ENCODE results near the gene TUBA4A. TPM values are rescaled to one million over a fixed set of nuclear protein-coding genes. Genes with fewer than 3 reads are reported as not detected.

Gene TUBA4A
- total and polyA plus RNA-seq, 9 of the 15 experiments (the other 6 are each of a cell fraction or from before 2014, with no cell fraction given): 25.1 to 174 (median 42.4) TPM

GRCh38 chr2:219279916-219280516, 26.3 kb upstream of the TUBA4A start (continued):
- TF ChIP-seq DIDO1 (tag; IDR thresholded peaks at IDR 0.05; ENCODE audit: low read depth): no peak
- TF ChIP-seq, protein P1, sequence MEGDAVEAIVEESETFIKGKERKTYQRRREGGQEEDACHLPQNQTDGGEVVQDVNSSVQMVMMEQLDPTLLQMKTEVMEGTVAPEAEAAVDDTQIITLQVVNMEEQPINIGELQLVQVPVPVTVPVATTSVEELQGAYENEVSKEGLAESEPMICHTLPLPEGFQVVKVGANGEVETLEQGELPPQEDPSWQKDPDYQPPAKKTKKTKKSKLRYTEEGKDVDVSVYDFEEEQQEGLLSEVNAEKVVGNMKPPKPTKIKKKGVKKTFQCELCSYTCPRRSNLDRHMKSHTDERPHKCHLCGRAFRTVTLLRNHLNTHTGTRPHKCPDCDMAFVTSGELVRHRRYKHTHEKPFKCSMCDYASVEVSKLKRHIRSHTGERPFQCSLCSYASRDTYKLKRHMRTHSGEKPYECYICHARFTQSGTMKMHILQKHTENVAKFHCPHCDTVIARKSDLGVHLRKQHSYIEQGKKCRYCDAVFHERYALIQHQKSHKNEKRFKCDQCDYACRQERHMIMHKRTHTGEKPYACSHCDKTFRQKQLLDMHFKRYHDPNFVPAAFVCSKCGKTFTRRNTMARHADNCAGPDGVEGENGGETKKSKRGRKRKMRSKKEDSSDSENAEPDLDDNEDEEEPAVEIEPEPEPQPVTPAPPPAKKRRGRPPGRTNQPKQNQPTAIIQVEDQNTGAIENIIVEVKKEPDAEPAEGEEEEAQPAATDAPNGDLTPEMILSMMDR (IDR thresholded peaks at IDR 0.05 in 2 of 3, conservative IDR thresholded peaks at IDR 0.05 in 1 of 3; ENCODE audit: insufficient read depth in 2 of 3, low read depth in 1 of 3, low read length in 3 of 3): 0 out of 6 replicates have a peak, but pooled peaks of 1 of the 3 experiments have one; percentile 9
- no peak for TF ChIP-seq ZNF707 (CRISPR knock-in tag; conservative IDR thresholded peaks at IDR 0.05)
- no peak for TF ChIP-seq PML (IDR thresholded peaks at IDR 0.05; ENCODE audit: low read length)
- no peak for TF ChIP-seq THAP12 (CRISPR knock-in tag; IDR thresholded peaks at IDR 0.05)
- no peak for TF ChIP-seq POU5F1 (IDR thresholded peaks at IDR 0.05; ENCODE audit: borderline replicate concordance, low read depth, low read length, partially characterized antibody)
- TF ChIP-seq EGR1 (conservative IDR thresholded peaks at IDR 0.05): no peak
- no peak for TF ChIP-seq CBFB (CRISPR knock-in tag; IDR thresholded peaks at IDR 0.05)
- TF ChIP-seq, protein P2, sequence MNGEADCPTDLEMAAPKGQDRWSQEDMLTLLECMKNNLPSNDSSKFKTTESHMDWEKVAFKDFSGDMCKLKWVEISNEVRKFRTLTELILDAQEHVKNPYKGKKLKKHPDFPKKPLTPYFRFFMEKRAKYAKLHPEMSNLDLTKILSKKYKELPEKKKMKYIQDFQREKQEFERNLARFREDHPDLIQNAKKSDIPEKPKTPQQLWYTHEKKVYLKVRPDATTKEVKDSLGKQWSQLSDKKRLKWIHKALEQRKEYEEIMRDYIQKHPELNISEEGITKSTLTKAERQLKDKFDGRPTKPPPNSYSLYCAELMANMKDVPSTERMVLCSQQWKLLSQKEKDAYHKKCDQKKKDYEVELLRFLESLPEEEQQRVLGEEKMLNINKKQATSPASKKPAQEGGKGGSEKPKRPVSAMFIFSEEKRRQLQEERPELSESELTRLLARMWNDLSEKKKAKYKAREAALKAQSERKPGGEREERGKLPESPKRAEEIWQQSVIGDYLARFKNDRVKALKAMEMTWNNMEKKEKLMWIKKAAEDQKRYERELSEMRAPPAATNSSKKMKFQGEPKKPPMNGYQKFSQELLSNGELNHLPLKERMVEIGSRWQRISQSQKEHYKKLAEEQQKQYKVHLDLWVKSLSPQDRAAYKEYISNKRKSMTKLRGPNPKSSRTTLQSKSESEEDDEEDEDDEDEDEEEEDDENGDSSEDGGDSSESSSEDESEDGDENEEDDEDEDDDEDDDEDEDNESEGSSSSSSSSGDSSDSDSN (IDR thresholded peaks at IDR 0.05; ENCODE audit: borderline replicate concordance in 1 of 2, low read depth in 2 of 2, low read length in 2 of 2): no peak
- no peak for TF ChIP-seq CTCFL (IDR thresholded peaks at IDR 0.05; ENCODE audit: borderline replicate concordance, insufficient read depth, low read depth, low read length, poor library complexity, severe bottlenecking)
- TF ChIP-seq, protein P3, sequence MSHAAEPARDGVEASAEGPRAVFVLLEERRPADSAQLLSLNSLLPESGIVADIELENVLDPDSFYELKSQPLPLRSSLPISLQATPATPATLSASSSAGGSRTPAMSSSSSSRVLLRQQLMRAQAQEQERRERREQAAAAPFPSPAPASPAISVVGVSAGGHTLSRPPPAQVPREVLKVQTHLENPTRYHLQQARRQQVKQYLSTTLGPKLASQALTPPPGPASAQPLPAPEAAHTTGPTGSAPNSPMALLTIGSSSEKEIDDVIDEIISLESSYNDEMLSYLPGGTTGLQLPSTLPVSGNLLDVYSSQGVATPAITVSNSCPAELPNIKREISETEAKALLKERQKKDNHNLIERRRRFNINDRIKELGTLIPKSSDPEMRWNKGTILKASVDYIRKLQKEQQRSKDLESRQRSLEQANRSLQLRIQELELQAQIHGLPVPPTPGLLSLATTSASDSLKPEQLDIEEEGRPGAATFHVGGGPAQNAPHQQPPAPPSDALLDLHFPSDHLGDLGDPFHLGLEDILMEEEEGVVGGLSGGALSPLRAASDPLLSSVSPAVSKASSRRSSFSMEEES (CRISPR knock-in tag; IDR thresholded peaks at IDR 0.05): no peak
- TF ChIP-seq MTA1 (IDR thresholded peaks at IDR 0.05; ENCODE audit: borderline replicate concordance): peak; percentile 83; the same call in 1 of the 2 replicates
- no peak for TF ChIP-seq ZBTB43 (CRISPR knock-in tag; IDR thresholded peaks at IDR 0.05)
- 0 out of 2 replicates have a peak, but pooled peaks have one; percentile 52 for TF ChIP-seq KAT7 (CRISPR knock-in tag; IDR thresholded peaks at IDR 0.05; ENCODE audit: borderline replicate concordance)
